ENCODE measurements around the gene SVIL.

Gene SVIL, protein sequence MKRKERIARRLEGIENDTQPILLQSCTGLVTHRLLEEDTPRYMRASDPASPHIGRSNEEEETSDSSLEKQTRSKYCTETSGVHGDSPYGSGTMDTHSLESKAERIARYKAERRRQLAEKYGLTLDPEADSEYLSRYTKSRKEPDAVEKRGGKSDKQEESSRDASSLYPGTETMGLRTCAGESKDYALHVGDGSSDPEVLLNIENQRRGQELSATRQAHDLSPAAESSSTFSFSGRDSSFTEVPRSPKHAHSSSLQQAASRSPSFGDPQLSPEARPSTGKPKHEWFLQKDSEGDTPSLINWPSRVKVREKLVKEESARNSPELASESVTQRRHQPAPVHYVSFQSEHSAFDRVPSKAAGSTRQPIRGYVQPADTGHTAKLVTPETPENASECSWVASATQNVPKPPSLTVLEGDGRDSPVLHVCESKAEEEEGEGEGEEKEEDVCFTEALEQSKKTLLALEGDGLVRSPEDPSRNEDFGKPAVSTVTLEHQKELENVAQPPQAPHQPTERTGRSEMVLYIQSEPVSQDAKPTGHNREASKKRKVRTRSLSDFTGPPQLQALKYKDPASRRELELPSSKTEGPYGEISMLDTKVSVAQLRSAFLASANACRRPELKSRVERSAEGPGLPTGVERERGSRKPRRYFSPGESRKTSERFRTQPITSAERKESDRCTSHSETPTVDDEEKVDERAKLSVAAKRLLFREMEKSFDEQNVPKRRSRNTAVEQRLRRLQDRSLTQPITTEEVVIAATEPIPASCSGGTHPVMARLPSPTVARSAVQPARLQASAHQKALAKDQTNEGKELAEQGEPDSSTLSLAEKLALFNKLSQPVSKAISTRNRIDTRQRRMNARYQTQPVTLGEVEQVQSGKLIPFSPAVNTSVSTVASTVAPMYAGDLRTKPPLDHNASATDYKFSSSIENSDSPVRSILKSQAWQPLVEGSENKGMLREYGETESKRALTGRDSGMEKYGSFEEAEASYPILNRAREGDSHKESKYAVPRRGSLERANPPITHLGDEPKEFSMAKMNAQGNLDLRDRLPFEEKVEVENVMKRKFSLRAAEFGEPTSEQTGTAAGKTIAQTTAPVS (N-terminal part only)

DNA sequence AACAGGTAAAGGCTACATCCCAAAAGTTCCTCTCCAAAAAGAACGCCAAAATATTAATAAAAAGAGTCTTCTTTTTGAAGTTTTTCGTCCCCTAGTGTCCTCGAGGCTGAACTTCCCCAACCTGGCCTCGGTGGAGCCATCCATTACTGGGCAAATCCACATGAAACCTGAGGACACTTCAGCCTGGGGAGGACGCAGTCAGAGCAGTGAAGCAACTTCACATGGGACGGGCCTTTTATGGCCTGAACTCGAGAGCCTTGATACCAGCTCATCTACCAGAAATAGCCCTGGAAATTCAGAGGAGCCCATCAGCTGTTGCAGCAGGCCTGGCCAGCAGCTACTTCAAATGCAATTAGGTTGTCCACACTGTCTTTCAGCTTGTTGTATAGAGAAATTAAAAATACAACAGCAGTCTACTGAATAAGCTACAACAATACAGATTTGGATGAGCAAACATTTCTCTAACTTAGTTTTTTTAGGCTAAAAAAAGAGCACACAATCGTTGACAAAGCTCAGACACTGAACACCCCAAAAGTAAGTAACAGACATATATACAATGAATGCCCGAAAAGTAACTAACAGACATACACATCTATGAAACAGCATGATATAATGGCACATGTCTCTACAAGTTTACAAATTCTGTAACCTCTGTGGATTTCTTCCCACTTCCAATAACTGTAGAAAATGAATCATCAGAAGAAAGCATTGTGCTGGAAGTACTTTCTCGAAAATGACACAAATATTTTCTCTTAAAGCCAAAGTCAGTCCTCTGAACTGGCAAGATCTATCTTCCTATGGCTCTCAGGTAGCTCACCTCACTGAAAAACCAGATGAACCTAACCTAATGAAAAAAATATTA lies at the start of gene SVIL:
Gene SVIL, minus strand, starts transcription at position 208 of the 862 bp plus-strand sequence. CDS start 79,913 bp downstream, outside the sequence.
- peak; percentile 71 for DNase-seq (ENCODE audit: low read depth)

GRCh38 chr10:29681676-29682448 lies 47.1 kb upstream of the SVIL start:
- DNase-seq (ENCODE audit: low read depth) = no peak

DNA sequence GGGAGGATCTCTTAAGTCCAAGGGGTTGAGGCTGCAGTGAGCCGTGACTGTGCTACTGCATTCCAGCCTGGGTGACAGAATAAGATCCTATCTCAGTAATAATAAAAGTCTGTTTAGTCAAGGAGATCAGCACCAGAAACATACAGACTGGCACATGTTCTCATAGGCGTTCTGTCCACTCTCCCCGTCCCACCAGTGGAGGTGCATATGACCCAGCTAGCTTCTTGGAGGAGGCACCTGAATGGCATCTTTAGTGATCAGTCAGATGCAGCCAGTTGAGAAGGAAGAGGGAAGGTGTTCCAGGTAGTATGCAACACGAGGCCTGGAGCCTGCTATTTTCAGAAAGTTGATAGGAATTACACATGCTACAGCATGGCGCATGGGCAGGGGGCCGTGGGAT lies 45.3 kb upstream of the SVIL start:
- no peak for DNase-seq (ENCODE audit: low read depth)

- DNase-seq (ENCODE audit: low read depth) = no peak
Observed at GRCh38 chr10:29676732-29677131, 42.0 kb upstream of the SVIL start.

DNA sequence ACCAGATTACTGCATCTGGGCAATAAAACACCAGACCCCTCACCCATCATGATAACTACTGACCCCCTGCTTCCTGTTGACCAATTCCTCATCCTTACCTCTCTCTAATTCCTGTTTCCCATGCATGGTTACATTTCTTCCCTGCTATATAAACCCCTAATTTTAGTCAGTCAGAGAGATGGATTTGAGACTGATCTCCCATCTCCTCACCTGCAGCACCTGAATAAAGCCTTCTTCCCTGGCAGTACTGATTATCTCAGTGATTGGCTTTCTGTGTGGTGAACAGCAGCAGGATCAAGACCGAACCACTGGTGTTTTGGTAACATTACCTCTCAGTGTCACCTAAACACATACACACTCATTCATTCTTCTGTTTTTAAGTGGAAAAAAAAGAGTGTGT lies 41.2 kb upstream of the SVIL start:
- no peak for DNase-seq (ENCODE audit: low read depth)

- no peak for DNase-seq (ENCODE audit: low read depth)
Observed at GRCh38 chr10:29671968-29672367, 37.2 kb upstream of the SVIL start.

GRCh38 chr10:29671228-29671780 lies 36.5 kb upstream of the SVIL start:
- DNase-seq (ENCODE audit: low read depth) = no peak

- DNase-seq (ENCODE audit: low read depth) = no peak
Observed at GRCh38 chr10:29670761-29671160, 36.0 kb upstream of the SVIL start.

DNA sequence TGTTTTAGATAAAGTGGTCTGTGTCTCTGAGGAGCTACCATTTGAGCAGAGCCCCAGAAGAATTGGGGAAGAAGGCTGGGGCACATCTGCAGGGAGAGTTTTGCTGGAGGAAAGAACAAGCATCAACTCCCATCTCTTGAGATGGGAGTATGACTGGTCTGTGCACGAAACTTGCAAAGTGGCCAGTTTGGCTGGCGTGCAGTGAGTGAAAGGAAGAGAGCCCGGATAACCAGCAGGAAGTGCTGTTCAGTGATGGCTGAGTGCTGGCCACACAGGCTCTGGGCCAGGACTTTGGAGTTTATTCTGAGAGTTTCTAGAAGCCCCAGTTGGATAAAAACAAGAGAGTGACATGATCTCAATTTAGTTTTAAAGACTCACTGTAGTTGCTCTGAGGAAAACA lies 34.4 kb upstream of the SVIL start:
- DNase-seq (ENCODE audit: low read depth) = no peak

DNA sequence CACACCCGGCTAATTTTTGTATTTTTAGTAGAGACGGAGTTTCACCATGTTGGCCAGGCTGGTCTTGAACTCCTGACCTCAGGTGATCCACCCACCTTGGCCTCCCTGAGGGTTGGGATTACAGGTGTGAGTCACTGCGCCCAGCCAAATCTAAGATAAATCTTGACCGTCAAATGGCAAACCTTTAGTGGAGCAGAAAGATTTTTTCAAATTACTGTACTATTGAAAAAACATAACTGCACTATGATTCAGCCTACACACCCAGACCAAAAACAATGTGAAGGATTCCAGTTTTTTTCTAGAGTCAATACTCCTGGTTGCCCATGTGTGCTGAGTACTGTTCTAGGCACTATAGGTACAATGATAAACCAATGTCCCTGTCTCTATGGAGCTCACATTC lies 33.9 kb upstream of the SVIL start:
- DNase-seq (ENCODE audit: low read depth) = no peak

DNA sequence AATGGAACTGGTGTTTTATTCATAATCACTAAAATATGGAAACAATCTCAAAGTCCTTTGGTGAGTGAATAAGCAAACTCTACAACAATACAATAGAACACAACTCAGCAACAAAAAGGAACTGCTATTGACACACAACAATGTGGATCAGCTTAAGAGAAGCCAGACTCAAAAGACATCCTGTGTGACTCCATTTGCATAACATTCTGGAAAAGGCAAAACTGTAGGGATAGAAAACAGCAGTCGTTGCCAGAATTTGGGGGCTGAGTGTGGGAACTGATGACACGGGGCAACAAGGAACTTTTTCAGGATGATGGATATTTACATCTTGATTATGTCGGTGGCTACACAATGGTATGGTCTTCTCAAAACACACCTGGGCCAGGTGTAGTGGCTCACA lies 32.4 kb upstream of the SVIL start:
- DNase-seq (ENCODE audit: low read depth) = no peak

DNA sequence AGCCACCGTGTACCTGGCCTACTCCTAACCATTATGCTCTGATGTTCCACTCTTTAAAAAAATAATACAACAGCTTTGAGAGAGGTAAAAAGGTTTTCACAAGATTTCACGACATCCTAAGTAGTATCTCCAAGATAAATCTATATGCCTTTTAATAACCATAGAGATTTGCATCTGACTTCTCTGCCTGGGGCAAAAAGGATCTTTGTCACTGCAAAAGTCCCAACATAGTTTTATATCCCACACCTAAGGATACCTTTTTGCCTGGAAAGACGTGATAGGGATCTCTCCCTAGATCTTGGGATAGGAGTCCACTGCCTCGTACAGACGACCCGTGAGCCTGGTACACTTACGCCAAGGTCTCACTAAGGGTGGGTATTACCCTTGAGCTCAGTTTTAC lies 31.4 kb upstream of the SVIL start:
- no peak for DNase-seq (ENCODE audit: low read depth)

GRCh38 chr10:29663718-29664117 lies 28.9 kb upstream of the SVIL start:
- no peak for DNase-seq (ENCODE audit: low read depth)

- DNase-seq (ENCODE audit: low read depth) = peak; percentile 97
Observed at GRCh38 chr10:29658984-29659965, 24.5 kb upstream of the SVIL start.

DNA sequence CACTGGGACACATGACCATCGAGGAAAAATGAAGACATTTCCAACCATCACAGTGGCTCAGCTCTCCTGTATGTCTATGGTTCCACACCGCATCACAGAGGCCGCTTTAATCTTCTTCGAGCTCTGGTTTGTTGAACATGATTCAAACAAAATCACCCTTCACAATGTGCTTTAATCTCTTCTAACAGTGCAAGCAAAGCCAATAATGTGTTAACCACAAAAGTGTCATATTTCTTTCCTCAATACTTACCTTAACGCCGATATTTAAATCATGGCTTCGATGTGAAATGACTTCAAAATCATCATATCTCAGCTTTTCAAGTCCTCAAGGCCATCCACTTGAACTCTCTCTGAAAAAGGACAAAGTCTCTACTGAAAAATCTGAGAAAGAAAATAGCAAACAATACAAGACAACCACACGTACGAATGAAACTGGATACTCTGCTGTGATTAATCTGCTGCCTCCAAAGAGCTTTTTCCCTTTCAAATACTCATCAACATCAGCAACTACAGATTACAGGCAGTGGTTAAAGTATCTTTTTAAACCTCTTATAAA lies 23.0 kb upstream of the SVIL start:
- no peak for DNase-seq (ENCODE audit: low read depth)

DNA sequence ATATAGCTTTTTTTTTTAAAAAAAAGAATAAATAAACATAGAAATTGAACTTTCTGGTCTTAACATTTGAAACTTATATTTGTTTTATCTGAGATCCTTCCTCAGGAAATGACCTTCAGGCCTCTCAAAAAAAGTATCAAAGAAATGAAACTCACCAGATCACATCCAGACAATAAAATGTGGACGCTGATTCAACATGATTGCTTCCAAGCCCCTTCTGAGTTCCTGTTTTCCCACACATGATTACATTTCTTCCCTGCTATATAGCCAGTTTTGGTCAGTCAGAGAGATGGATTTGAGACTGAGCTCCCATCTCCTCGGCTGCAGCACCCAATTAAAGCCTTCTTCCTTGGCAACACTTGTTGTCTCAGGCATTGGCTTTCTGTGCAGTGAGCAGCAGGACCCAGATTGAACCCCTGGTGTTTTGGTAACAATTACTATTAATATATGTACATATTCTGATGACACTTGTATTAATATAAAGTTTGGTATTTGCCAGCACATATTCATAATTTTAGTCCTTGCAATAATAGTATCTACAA lies 21.8 kb upstream of the SVIL start:
- no peak for DNase-seq (ENCODE audit: low read depth)

GRCh38 chr10:29652192-29652591 lies 17.4 kb upstream of the SVIL start:
- DNase-seq (ENCODE audit: low read depth) = no peak

DNA sequence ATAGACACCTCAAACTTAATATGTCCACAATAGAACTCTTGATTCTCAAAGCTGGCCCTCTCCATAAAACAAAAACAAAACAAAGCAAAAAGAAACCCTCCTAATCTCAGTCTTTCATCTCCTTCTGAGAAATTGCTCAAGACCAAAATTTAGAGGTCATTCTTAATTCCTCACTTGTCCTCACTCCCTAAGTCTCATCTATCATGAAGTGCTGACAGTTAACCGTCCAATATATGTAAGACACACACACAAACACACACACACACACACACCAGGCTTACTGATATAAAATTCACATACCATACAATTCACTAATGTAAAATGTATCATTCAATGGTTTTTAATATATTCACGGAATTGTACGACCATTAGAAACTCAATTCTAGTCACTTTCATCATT lies 17.0 kb upstream of the SVIL start:
- DNase-seq (ENCODE audit: low read depth) = no peak

GRCh38 chr10:29650552-29650944 lies 15.8 kb upstream of the SVIL start:
- no peak for DNase-seq (ENCODE audit: low read depth)
